OCI-LY1 (cell line): Measurements from ENCODE around the gene EPHA4.
"Not testable (repeated sequence)": the region's sequence is repeated elsewhere in the genome, so short reads cannot be mapped to it uniquely, and the experiment has no call there.

ENCODE experiments used
- H2AFZ ChIP-seq: fragments of 200-600 bp; sonication (generic), shearing (Covaris generic); 2 replicates; pipeline ENCODE4 v1.6.0; 2014; ENCODE audit warnings: antibody characterized with exemption, mild to moderate bottlenecking, low read length
- H3F3A ChIP-seq: fragments of 200-600 bp; sonication (generic), shearing (Covaris generic); 2 replicates; pipeline ENCODE4 v1.6.0; 2014; ENCODE audit warnings: mild to moderate bottlenecking, antibody characterized with exemption, low read length, moderate library complexity; ENCODE audit not compliant: insufficient read depth
- H3K27ac ChIP-seq: fragments of 200-600 bp; sonication (generic); 2 replicates; pipeline ENCODE4 v1.5.1; 2014; ENCODE audit warnings: low read length, mixed run types, mild to moderate bottlenecking, low read depth; ENCODE audit not compliant: poor library complexity, severe bottlenecking
- H3K27me3 ChIP-seq: fragments of 200-600 bp; sonication (generic); 2 replicates; pipeline ENCODE4 v1.6.0; 2014; ENCODE audit warnings: antibody characterized with exemption, mild to moderate bottlenecking, low read length, moderate library complexity; ENCODE audit not compliant: insufficient read depth
- H3K36me3 ChIP-seq: fragments of 200-600 bp; sonication (generic); 2 replicates; pipeline ENCODE4 v1.6.1; 2014; ENCODE audit warnings: mild to moderate bottlenecking, antibody characterized with exemption, low read length, moderate library complexity, mixed read lengths; ENCODE audit not compliant: insufficient read depth
- H3K4me1 ChIP-seq: fragments of 200-600 bp; sonication (generic); 2 replicates; pipeline ENCODE4 v1.5.1; 2014; ENCODE audit warnings: mild to moderate bottlenecking, low read length, moderate library complexity; ENCODE audit not compliant: insufficient read depth, severe bottlenecking
- H3K4me2 ChIP-seq: fragments of 200-600 bp; sonication (generic), shearing (Covaris generic); 2 replicates; pipeline ENCODE4 v1.6.1; 2014; ENCODE audit warnings: low read length
- H3K4me3 ChIP-seq: fragments of 200-600 bp; sonication (generic); 2 replicates; pipeline ENCODE4 v1.5.1; 2014; ENCODE audit warnings: low read length, low read depth, mild to moderate bottlenecking, mixed read lengths; ENCODE audit not compliant: poor library complexity, severe bottlenecking
- H3K79me2 ChIP-seq: fragments of 200-600 bp; shearing (Covaris generic); 2 replicates; pipeline ENCODE4 v1.6.1; 2016; ENCODE audit warnings: mixed run types, low read length, mixed read lengths; ENCODE audit not compliant: insufficient read depth
- H3K9ac ChIP-seq: fragments of 200-600 bp; sonication (generic), shearing (Covaris generic); 2 replicates; pipeline ENCODE4 v1.6.1; 2014; ENCODE audit warnings: mild to moderate bottlenecking, low read length, mixed read lengths
- H3K9me2 ChIP-seq: fragments of 200-600 bp; sonication (generic), shearing (Covaris generic); 2 replicates; pipeline ENCODE4 v1.6.1; 2014; ENCODE audit warnings: low read depth, mild to moderate bottlenecking, low read length, mixed read lengths
- H3K9me3 ChIP-seq: fragments of 200-600 bp; shearing (Covaris generic); 2 replicates; pipeline ENCODE4 v1.6.1; 2014; ENCODE audit warnings: low read length, mixed read lengths
- H4K20me1 ChIP-seq: fragments of 200-600 bp; sonication (generic), shearing (Covaris generic); 2 replicates; pipeline ENCODE4 v1.6.0; 2016; ENCODE audit warnings: mild to moderate bottlenecking, low read length; ENCODE audit not compliant: insufficient read depth
- CTCF ChIP-seq: fragments of 200-600 bp; sonication (generic), shearing (Covaris generic); IDR thresholded peaks from 2 replicates; pipeline ENCODE4 v1.5.1; 2017; ENCODE audit warnings: mild to moderate bottlenecking, antibody characterized with exemption, low read length, moderate library complexity, mixed read lengths
- EZH2 ChIP-seq: fragments of 200-600 bp; sonication (generic), shearing (Covaris generic); IDR thresholded peaks from 2 replicates; pipeline ENCODE4 v1.8.0; 2017; ENCODE audit warnings: borderline replicate concordance, mixed run types, mild to moderate bottlenecking, antibody characterized with exemption, low read length, moderate library complexity, mixed read lengths

The EPHA4 gene

DNA sequence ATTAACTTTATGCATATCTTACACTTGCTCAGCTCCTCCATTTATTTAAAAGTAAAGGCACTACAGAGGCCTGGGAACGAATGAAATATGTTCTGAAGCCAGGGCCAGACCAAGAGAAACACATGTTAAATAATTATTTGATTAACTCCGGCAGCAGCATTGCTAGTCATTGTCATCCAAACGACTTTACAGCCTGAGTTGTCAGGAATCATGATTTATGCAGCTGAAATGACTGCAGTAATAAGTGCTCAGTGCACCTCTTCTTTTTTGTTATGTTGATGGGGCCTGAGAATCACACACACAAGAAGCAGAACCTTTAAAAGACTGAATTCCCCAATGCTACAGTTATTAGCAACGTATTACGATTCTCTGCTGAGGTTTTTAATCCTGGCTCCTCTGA lies 58.9 kb downstream of the EPHA4 start:
- no peak overlapping the region for H3K4me2 ChIP-seq
- H2AFZ ChIP-seq = no peak overlapping the region
- H3F3A ChIP-seq = no peaks in the 10 kb centered on the region
- no peak overlapping the region for H3K4me3 ChIP-seq
- H3K27ac ChIP-seq = no peak overlapping the region
- no peaks in the 10 kb centered on the region for H3K36me3 ChIP-seq
- no peaks in the 10 kb centered on the region for H4K20me1 ChIP-seq
- H3K9me3 ChIP-seq = no peaks in the 10 kb centered on the region
- no peaks in the 10 kb centered on the region for H3K9me2 ChIP-seq
- no peaks in the 10 kb centered on the region for H3K27me3 ChIP-seq
- H3K4me1 ChIP-seq = no peaks in the 10 kb centered on the region
- no peak overlapping the region for H3K9ac ChIP-seq
- TF ChIP-seq CTCF = no peak
- no peaks in the 10 kb centered on the region for H3K79me2 ChIP-seq

GRCh38 chr2:221511325-221511724 lies 60.8 kb downstream of the EPHA4 start:
- not testable (repeated sequence) for H3K36me3 ChIP-seq, H3K27me3 ChIP-seq, H3F3A ChIP-seq, H3K9ac ChIP-seq, H3K27ac ChIP-seq, H3K79me2 ChIP-seq, H3K9me3 ChIP-seq, H4K20me1 ChIP-seq, H3K4me2 ChIP-seq, H2AFZ ChIP-seq, H3K9me2 ChIP-seq, H3K4me3 ChIP-seq, H3K4me1 ChIP-seq

DNA sequence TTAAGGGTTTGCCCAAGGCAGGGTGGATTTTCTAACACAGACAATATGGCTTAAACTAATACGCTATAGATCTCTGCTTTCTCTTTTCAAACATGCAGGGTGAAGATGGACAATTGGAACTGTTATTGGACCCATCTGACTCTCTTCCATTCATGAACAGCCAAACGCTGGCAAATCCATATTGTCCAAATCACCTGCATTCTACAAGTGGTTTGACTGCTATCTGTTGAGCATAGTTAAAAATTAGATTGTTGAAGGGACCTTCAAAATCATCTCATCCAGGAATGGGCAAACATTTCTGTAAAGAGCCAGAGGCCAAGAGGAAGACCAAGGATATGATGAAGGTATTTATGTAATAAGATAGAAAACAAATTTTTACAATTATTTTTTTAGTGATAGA lies 65.6 kb downstream of the EPHA4 start:
- no peaks in the 10 kb centered on the region for H4K20me1 ChIP-seq
- H3F3A ChIP-seq = no peaks in the 10 kb centered on the region
- TF ChIP-seq CTCF (no peak), EZH2 (no peak)
- H3K36me3 ChIP-seq = no peaks in the 10 kb centered on the region
- H3K4me2 ChIP-seq = no peak overlapping the region
- no peak overlapping the region for H3K4me3 ChIP-seq
- H3K9ac ChIP-seq = no peak overlapping the region
- H3K27ac ChIP-seq = no peak overlapping the region
- no peaks in the 10 kb centered on the region for H3K4me1 ChIP-seq
- no peaks in the 10 kb centered on the region for H3K27me3 ChIP-seq
- no peak overlapping the region for H2AFZ ChIP-seq
- no peaks in the 10 kb centered on the region for H3K9me2 ChIP-seq
- no peaks in the 10 kb centered on the region for H3K79me2 ChIP-seq
- H3K9me3 ChIP-seq = no peaks in the 10 kb centered on the region

DNA sequence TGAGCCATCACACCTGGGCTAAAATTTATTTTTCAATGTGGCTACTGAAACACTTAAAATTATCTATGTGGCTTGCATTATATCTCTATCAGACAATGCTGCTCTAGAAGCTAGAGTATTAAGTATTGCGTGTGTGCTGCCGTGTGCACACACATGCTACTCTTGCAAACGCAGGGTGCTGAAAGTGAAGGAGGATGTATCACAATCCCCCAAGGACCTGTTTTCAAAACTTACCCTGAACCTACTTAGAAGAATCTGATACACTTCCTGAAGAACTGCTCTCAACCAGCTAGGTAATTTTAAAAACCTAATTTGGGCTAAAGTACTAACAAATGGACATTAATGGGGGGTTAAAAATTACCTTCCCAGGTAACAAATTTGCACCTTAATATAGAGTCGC lies 66.5 kb downstream of the EPHA4 start:
- no peaks in the 10 kb centered on the region for H3K79me2 ChIP-seq
- H3K4me3 ChIP-seq = no peak overlapping the region
- no peak overlapping the region for H3K4me2 ChIP-seq
- no peak overlapping the region for H3K9ac ChIP-seq
- H3K4me1 ChIP-seq = no peaks in the 10 kb centered on the region
- no peaks in the 10 kb centered on the region for H3K27me3 ChIP-seq
- H3K36me3 ChIP-seq = no peaks in the 10 kb centered on the region
- H3K27ac ChIP-seq = no peak overlapping the region
- no peak overlapping the region for H2AFZ ChIP-seq
- no peaks in the 10 kb centered on the region for H3K9me3 ChIP-seq
- no peaks in the 10 kb centered on the region for H3F3A ChIP-seq
- TF ChIP-seq CTCF (no peak), EZH2 (no peak)
- no peaks in the 10 kb centered on the region for H4K20me1 ChIP-seq
- no peaks in the 10 kb centered on the region for H3K9me2 ChIP-seq
